Measurements from ENCODE around the gene BCO1. TPM values are rescaled to one million over a fixed set of nuclear protein-coding genes. Genes with fewer than 3 reads are reported as not detected.
"Not testable (repeated sequence)": the region's sequence is repeated elsewhere in the genome, so short reads cannot be mapped to it uniquely, and the experiment has no call there.

Gene BCO1
- total and polyA plus RNA-seq, 2 donors from 2014 or later, result 1.4 to 3.0 TPM

DNA sequence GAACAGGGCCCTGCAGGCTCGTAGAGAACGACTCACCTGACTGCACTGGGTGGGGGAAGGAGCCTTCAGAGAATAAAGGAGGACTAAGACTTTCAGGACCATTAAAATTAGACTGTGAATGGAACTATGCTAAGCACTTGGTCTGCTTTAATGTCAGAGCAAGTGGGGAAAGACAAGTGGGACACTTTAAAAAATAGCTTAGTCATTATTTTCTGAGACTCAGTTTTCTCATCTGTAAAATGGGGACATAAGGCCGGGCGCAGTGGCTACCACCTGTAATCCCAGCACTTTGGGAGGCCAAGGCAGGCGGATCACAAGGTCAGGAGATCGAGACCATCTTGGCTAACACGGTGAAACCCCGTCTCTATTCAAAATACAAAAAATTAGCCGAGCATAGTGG, 19.3 kb upstream of the BCO1 start:
- DNase-seq (no peak), FAIRE-seq (no peak)
- no peaks in the 10 kb centered on the region for H3K9me3 ChIP-seq (ENCODE audit: control insufficient read depth in 2 of 3, insufficient read depth in 1 of 3, low read length in 3 of 3)
- no peak overlapping the region for H3K27ac ChIP-seq (ENCODE audit: low read depth in 2 of 2, low read length in 2 of 2)
- no peak overlapping the region for H3K4me3 ChIP-seq (ENCODE audit: low read length in 3 of 3)
- H3K36me3 ChIP-seq (ENCODE audit: control insufficient read depth in 2 of 3, insufficient read depth in 3 of 3, low read length in 3 of 3), result no peaks in the 10 kb centered on the region
- no peaks in the 10 kb centered on the region for H3K27me3 ChIP-seq (ENCODE audit: control insufficient read depth, insufficient read depth, low read length)
- intact Hi-C loops (cut with DNase I), result no loop called here
- no peak overlapping the region for H3K9ac ChIP-seq (ENCODE audit: low read length in 3 of 3)
- TF ChIP-seq CTCF (IDR thresholded peaks at IDR 0.05; ENCODE audit: borderline replicate concordance, extremely low read depth, insufficient read depth), result no peak
- no peaks in the 10 kb centered on the region for H3K4me1 ChIP-seq (ENCODE audit: control insufficient read depth in 2 of 3, insufficient read depth in 2 of 3, low read depth in 1 of 3, low read length in 3 of 3)

DNA sequence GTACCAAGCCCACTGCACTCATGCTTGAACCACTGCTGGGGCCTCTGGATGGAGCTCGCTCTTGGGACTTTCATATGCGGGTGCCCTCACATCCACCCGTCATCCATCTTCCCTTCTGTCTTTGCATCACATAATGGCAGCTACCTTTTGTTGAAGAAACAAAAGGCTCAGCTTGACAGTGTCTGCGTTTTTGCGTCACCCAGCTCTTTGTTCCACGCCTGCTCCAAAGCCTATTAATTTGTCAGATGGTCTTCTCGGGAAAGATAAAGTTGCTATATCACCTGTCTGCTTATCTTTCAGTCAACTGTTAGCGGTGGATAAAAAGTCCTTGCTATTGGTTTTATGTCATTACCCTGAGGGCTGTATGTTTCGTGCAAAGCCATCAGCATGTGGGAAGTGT, 18.1 kb upstream of the BCO1 start:
- Histone ChIP-seq H3K9me3 (ENCODE audit: control insufficient read depth in 2 of 3, insufficient read depth in 1 of 3, low read length in 3 of 3) (no peaks in the 10 kb centered on the region), H3K36me3 (ENCODE audit: control insufficient read depth in 2 of 3, insufficient read depth in 3 of 3, low read length in 3 of 3) (no peaks in the 10 kb centered on the region), H3K4me1 (ENCODE audit: control insufficient read depth in 2 of 3, insufficient read depth in 2 of 3, low read depth in 1 of 3, low read length in 3 of 3) (no peaks in the 10 kb centered on the region), H3K27me3 (ENCODE audit: control insufficient read depth, insufficient read depth, low read length) (no peaks in the 10 kb centered on the region), H3K9ac (ENCODE audit: low read length in 3 of 3) (no peak overlapping the region), H3K4me3 (ENCODE audit: low read length in 3 of 3) (no peak overlapping the region), H3K27ac (ENCODE audit: low read depth in 2 of 2, low read length in 2 of 2) (no peak overlapping the region)
- intact Hi-C loops (cut with DNase I), result no loop called here
- FAIRE-seq (no peak), DNase-seq (no peak)
- TF ChIP-seq CTCF (IDR thresholded peaks at IDR 0.05; ENCODE audit: borderline replicate concordance, extremely low read depth, insufficient read depth), result no peak

DNA sequence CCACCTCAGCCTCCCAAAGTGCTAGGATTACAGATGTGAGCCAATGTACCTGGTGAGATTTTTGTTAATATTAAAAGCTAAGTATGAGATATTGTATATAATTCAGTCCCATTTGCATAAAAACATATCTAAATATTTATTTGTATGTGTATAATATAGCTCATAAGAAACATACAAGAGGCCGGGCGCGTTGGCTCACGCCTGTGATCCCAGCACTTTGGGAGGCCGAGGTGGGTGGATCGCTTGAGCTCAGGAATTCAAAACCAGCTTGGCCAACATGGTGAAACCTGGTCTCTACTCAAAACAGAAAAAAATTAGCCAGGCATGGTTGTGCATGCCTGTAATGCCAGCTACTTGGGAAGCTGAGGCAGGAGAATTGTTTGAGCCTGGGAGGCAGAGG, 16.8 kb upstream of the BCO1 start:
- no peaks in the 10 kb centered on the region for H3K9me3 ChIP-seq (ENCODE audit: control insufficient read depth in 2 of 3, insufficient read depth in 1 of 3, low read length in 3 of 3)
- TF ChIP-seq CTCF (IDR thresholded peaks at IDR 0.05; ENCODE audit: borderline replicate concordance, extremely low read depth, insufficient read depth), result no peak
- H3K27me3 ChIP-seq (ENCODE audit: control insufficient read depth, insufficient read depth, low read length), result no peaks in the 10 kb centered on the region
- no peaks in the 10 kb centered on the region for H3K36me3 ChIP-seq (ENCODE audit: control insufficient read depth in 2 of 3, insufficient read depth in 3 of 3, low read length in 3 of 3)
- no peak overlapping the region for H3K9ac ChIP-seq (ENCODE audit: low read length in 3 of 3)
- DNase-seq (no peak), FAIRE-seq (no peak)
- intact Hi-C loops (cut with DNase I), result no loop called here
- no peak overlapping the region for H3K4me3 ChIP-seq (ENCODE audit: low read length in 3 of 3)
- no peak overlapping the region for H3K27ac ChIP-seq (ENCODE audit: low read depth in 2 of 2, low read length in 2 of 2)
- no peaks in the 10 kb centered on the region for H3K4me1 ChIP-seq (ENCODE audit: control insufficient read depth in 2 of 3, insufficient read depth in 2 of 3, low read depth in 1 of 3, low read length in 3 of 3)

GRCh38 chr16:81224824-81225223, 13.7 kb upstream of the BCO1 start:
- Histone ChIP-seq H3K9me3 (ENCODE audit: control insufficient read depth in 2 of 3, insufficient read depth in 1 of 3, low read length in 3 of 3) (no peaks in the 10 kb centered on the region), H3K4me3 (ENCODE audit: low read length in 3 of 3) (no peak overlapping the region), H3K27ac (ENCODE audit: low read depth in 2 of 2, low read length in 2 of 2) (no peak overlapping the region), H3K4me1 (ENCODE audit: control insufficient read depth in 2 of 3, insufficient read depth in 2 of 3, low read depth in 1 of 3, low read length in 3 of 3) (no peaks in the 10 kb centered on the region), H3K36me3 (ENCODE audit: control insufficient read depth in 2 of 3, insufficient read depth in 3 of 3, low read length in 3 of 3) (no peaks in the 10 kb centered on the region), H3K9ac (ENCODE audit: low read length in 3 of 3) (no peak overlapping the region), H3K27me3 (ENCODE audit: control insufficient read depth, insufficient read depth, low read length) (no peaks in the 10 kb centered on the region)
- TF ChIP-seq CTCF (IDR thresholded peaks at IDR 0.05; ENCODE audit: borderline replicate concordance, extremely low read depth, insufficient read depth), result no peak
- no peak for DNase-seq
- intact Hi-C loops (cut with DNase I), result no loop called here
- FAIRE-seq, result no peak

GRCh38 chr16:81225697-81226096, 12.8 kb upstream of the BCO1 start:
- FAIRE-seq; H3K4me1 ChIP-seq (ENCODE audit: control insufficient read depth in 2 of 3, insufficient read depth in 2 of 3, low read depth in 1 of 3, low read length in 3 of 3); H3K4me3 ChIP-seq (ENCODE audit: low read length in 3 of 3); H3K27ac ChIP-seq (ENCODE audit: low read depth in 2 of 2, low read length in 2 of 2); H3K27me3 ChIP-seq (ENCODE audit: control insufficient read depth, insufficient read depth, low read length); DNase-seq; intact Hi-C loops (cut with DNase I); H3K9me3 ChIP-seq (ENCODE audit: control insufficient read depth in 2 of 3, insufficient read depth in 1 of 3, low read length in 3 of 3); H3K9ac ChIP-seq (ENCODE audit: low read length in 3 of 3); H3K36me3 ChIP-seq (ENCODE audit: control insufficient read depth in 2 of 3, insufficient read depth in 3 of 3, low read length in 3 of 3): not testable (repeated sequence)

Data from kidney (tissue), 14 donors.